WTC11 (cell line): ENCODE measurements around the gene DPP10. TPM values are rescaled to one million over a fixed set of nuclear protein-coding genes. Genes with fewer than 3 reads are reported as not detected.

ENCODE experiments used
- ATAC-seq: fragments of 200-7000 bp; cut with Tn5 transposase; 2 replicates; pipeline ENCODE4 v1.10.0; 2021; ENCODE audit warnings: mild to moderate bottlenecking, moderate library complexity
- CTCF ChIA-PET: fragments of 300-600 bp; sonication (Branson Sonifier 250); formaldehyde crosslinking; loops from one replicate; lab custom pipeline; 2021; ENCODE audit warnings: antibody characterized with exemption; lab: Charles Lee
- POLR2A ChIA-PET: fragments of 350-600 bp; sonication (Branson Sonifier 250); formaldehyde crosslinking; loops from one replicate; lab custom pipeline; 2021; ENCODE audit warnings: antibody characterized with exemption; lab: Charles Lee
- DNase-seq: peaks from one replicate; pipeline ENCODE4 v3.0.0; 2021; ENCODE audit warnings: low spot score
- H3K27ac Mint-ChIP-seq: 2 replicates; pipeline ENCODE4 v1.8.0; 2021; ENCODE audit warnings: mixed read lengths
- H3K27me3 Mint-ChIP-seq: 2 replicates; pipeline ENCODE4 v1.8.0; 2021; ENCODE audit warnings: low read depth, mild to moderate bottlenecking, moderate library complexity, mixed read lengths
- H3K36me3 Mint-ChIP-seq: 2 replicates; pipeline ENCODE4 v1.8.0; 2021; ENCODE audit warnings: mixed read lengths
- H3K4me1 Mint-ChIP-seq: 2 replicates; pipeline ENCODE4 v1.8.0; 2022; ENCODE audit warnings: mixed read lengths
- H3K4me3 Mint-ChIP-seq: 2 replicates; pipeline ENCODE4 v1.8.0; 2021; ENCODE audit warnings: mild to moderate bottlenecking, moderate library complexity, mixed read lengths
- H3K9me3 Mint-ChIP-seq: 2 replicates; pipeline ENCODE4 v1.8.0; 2021; ENCODE audit warnings: mixed read lengths
- CBFB ChIP-seq: sonication (generic); formaldehyde crosslinking; IDR thresholded peaks from 2 replicates; pipeline ENCODE4 v1.8.1; 2022; ENCODE audit warnings: mild to moderate bottlenecking, low read depth, missing genetic modification reagents
- CREB1 ChIP-seq: sonication (generic); formaldehyde crosslinking; IDR thresholded peaks from 2 replicates; pipeline ENCODE4 v1.8.0; 2023; ENCODE audit warnings: mild to moderate bottlenecking, missing genetic modification reagents
- HMGA2 ChIP-seq: fragments of 250-450 bp; sonication (Bioruptor Pico); IDR thresholded peaks from 2 replicates; pipeline ENCODE4 v1.4.0; 2021; ENCODE audit warnings: mild to moderate bottlenecking, moderate library complexity
- MYBL2 ChIP-seq: sonication (generic); formaldehyde crosslinking; IDR thresholded peaks from 2 replicates; pipeline ENCODE4 v1.8.1; 2023; ENCODE audit warnings: mild to moderate bottlenecking, moderate library complexity, missing genetic modification reagents
- OVOL2 ChIP-seq: fragments of 250-450 bp; sonication (Bioruptor Pico); IDR thresholded peaks from 2 replicates; pipeline ENCODE4 v1.9.0; 2021; ENCODE audit warnings: mild to moderate bottlenecking, borderline replicate concordance
- PRRX2 ChIP-seq: fragments of 250-450 bp; sonication (Bioruptor Pico); IDR thresholded peaks from 2 replicates; pipeline ENCODE4 v1.8.0; 2021; ENCODE audit warnings: mild to moderate bottlenecking
- SMAD3 ChIP-seq: sonication (generic); formaldehyde crosslinking; IDR thresholded peaks from 2 replicates; pipeline ENCODE4 v1.8.0; 2022; ENCODE audit warnings: missing genetic modification reagents, mild to moderate bottlenecking, borderline replicate concordance
- SMAD4 ChIP-seq: sonication (generic); formaldehyde crosslinking; IDR thresholded peaks from 2 replicates; pipeline ENCODE4 v1.8.0; 2022; ENCODE audit warnings: mild to moderate bottlenecking, missing genetic modification reagents
- TCF7 ChIP-seq: sonication (generic); formaldehyde crosslinking; IDR thresholded peaks from 2 replicates; pipeline ENCODE4 v1.8.0; 2022; ENCODE audit warnings: mild to moderate bottlenecking, low read depth, missing genetic modification reagents, moderate library complexity
- TEAD1 ChIP-seq: sonication (generic); formaldehyde crosslinking; IDR thresholded peaks from 2 replicates; pipeline ENCODE4 v1.8.0; 2022; ENCODE audit warnings: mild to moderate bottlenecking, missing genetic modification reagents
- ZBTB21 ChIP-seq: sonication (generic); formaldehyde crosslinking; IDR thresholded peaks from 2 replicates; pipeline ENCODE4 v1.8.1; 2023; ENCODE audit warnings: mild to moderate bottlenecking, missing genetic modification reagents, borderline replicate concordance
- ZNF232 ChIP-seq: sonication (generic); formaldehyde crosslinking; IDR thresholded peaks from 2 replicates; pipeline ENCODE4 v1.8.0; 2022; ENCODE audit warnings: mild to moderate bottlenecking, missing genetic modification reagents
- ZNF263 ChIP-seq: sonication (generic); formaldehyde crosslinking; IDR thresholded peaks from 2 replicates; pipeline ENCODE4 v1.8.1; 2022; ENCODE audit warnings: low read depth, mild to moderate bottlenecking, moderate library complexity, missing genetic modification reagents
- total RNA-seq: library from RNA; stranded (reverse); gene quantifications from 3 replicates; pipeline ENCODE4 v1.2.3, GENCODE V29; 2021
- TF ChIP-seq, protein P1 (sequence below): sonication (generic); formaldehyde crosslinking; IDR thresholded peaks from 2 replicates; pipeline ENCODE4 v1.8.1; 2022; ENCODE audit warnings: mild to moderate bottlenecking, moderate library complexity, missing genetic modification reagents
- TF ChIP-seq, protein P2 (sequence below): fragments of 250-450 bp; sonication (Bioruptor Pico); IDR thresholded peaks from 2 replicates; pipeline ENCODE4 v1.9.0; 2021; ENCODE audit warnings: mild to moderate bottlenecking, borderline replicate concordance
- TF ChIP-seq, protein P3 (sequence below): fragments of 250-450 bp; sonication (Bioruptor Pico); IDR thresholded peaks from 2 replicates; pipeline ENCODE4 v1.8.0; 2021; ENCODE audit warnings: mild to moderate bottlenecking
- TF ChIP-seq, protein P4 (sequence below): sonication (generic); formaldehyde crosslinking; IDR thresholded peaks from 2 replicates; pipeline ENCODE4 v1.8.1; 2022; ENCODE audit warnings: missing genetic modification reagents, borderline replicate concordance
- TF ChIP-seq, protein P5 (sequence below): sonication (generic); formaldehyde crosslinking; IDR thresholded peaks from 2 replicates; pipeline ENCODE4 v1.8.0; 2023; ENCODE audit warnings: missing genetic modification reagents
- TF ChIP-seq, protein P6 (sequence below): sonication (generic); formaldehyde crosslinking; conservative IDR thresholded peaks from 2 replicates; pipeline ENCODE4 v1.8.1; 2023; ENCODE audit warnings: mild to moderate bottlenecking, low read depth, missing genetic modification reagents, moderate library complexity
- TF ChIP-seq, protein P7 (sequence below): sonication (generic); formaldehyde crosslinking; IDR thresholded peaks from 2 replicates; pipeline ENCODE4 v1.8.1; 2023; ENCODE audit warnings: mild to moderate bottlenecking, missing genetic modification reagents, moderate library complexity

The DPP10 gene
- total RNA-seq, 1 experiment from 2014 or later = 4.0 TPM

DNA sequence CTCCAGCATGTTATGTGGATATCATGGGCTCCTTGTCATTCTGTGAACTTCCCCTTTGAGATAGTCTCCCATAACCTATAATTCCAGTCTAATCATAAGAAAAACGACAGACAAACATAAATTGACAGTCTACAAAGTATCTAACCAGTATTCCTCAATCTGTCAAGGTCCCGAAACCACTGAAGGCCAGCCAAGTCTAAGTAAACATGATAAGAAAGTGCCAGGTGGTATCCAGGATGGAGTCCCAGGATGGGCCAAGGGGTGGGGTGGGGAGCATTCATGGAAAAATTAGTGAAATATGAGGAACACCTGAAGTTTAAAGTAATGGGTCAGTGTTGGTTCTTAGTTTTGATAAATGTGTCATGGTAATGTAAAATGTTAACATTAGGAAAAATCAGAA lies 355.5 kb downstream of the DPP10 start:
- H3K9me3 Mint-ChIP-seq = peaks cover 61% of the 10 kb centered on the region
- H3K36me3 Mint-ChIP-seq = peaks cover 11% of the 10 kb centered on the region
- ATAC-seq = no peak

DNA sequence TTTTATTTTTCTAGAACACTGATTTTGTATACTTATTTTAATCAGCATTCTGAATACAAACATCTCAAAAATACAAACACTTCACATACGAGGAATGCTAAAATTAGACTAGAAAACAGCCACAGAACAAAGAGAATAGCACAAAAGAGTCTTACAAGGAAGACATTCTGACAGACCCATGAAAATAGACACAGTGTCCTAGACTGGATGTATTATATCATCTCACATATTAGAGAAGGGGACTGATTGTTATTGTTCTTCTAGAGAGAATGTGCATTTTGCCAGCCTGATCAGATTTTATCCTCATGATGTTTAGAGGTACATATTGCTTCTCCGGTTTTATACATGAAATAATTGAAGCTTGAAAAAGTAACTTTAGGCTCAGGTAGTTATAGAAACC lies 357.9 kb downstream of the DPP10 start:
- ATAC-seq (no peak), DNase-seq (no peak)
- Mint-ChIP-seq H3K27ac (no peak overlapping the region), H3K4me1 (no peaks in the 10 kb centered on the region), H3K27me3 (no peaks in the 10 kb centered on the region), H3K36me3 (peaks cover 33% of the 10 kb centered on the region), H3K4me3 (no peak overlapping the region), H3K9me3 (peaks cover 72% of the 10 kb centered on the region)
- ChIA-PET CTCF (no interaction called here), POLR2A (no interaction called here)
- TF ChIP-seq, protein P1, sequence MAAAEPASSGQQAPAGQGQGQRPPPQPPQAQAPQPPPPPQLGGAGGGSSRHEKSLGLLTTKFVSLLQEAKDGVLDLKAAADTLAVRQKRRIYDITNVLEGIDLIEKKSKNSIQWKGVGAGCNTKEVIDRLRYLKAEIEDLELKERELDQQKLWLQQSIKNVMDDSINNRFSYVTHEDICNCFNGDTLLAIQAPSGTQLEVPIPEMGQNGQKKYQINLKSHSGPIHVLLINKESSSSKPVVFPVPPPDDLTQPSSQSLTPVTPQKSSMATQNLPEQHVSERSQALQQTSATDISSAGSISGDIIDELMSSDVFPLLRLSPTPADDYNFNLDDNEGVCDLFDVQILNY (CRISPR knock-in tag) = no peak
- TF ChIP-seq ZNF232 (CRISPR knock-in tag) = no peak
- no peak for TF ChIP-seq ZBTB21 (CRISPR knock-in tag)
- TF ChIP-seq, protein P2, sequence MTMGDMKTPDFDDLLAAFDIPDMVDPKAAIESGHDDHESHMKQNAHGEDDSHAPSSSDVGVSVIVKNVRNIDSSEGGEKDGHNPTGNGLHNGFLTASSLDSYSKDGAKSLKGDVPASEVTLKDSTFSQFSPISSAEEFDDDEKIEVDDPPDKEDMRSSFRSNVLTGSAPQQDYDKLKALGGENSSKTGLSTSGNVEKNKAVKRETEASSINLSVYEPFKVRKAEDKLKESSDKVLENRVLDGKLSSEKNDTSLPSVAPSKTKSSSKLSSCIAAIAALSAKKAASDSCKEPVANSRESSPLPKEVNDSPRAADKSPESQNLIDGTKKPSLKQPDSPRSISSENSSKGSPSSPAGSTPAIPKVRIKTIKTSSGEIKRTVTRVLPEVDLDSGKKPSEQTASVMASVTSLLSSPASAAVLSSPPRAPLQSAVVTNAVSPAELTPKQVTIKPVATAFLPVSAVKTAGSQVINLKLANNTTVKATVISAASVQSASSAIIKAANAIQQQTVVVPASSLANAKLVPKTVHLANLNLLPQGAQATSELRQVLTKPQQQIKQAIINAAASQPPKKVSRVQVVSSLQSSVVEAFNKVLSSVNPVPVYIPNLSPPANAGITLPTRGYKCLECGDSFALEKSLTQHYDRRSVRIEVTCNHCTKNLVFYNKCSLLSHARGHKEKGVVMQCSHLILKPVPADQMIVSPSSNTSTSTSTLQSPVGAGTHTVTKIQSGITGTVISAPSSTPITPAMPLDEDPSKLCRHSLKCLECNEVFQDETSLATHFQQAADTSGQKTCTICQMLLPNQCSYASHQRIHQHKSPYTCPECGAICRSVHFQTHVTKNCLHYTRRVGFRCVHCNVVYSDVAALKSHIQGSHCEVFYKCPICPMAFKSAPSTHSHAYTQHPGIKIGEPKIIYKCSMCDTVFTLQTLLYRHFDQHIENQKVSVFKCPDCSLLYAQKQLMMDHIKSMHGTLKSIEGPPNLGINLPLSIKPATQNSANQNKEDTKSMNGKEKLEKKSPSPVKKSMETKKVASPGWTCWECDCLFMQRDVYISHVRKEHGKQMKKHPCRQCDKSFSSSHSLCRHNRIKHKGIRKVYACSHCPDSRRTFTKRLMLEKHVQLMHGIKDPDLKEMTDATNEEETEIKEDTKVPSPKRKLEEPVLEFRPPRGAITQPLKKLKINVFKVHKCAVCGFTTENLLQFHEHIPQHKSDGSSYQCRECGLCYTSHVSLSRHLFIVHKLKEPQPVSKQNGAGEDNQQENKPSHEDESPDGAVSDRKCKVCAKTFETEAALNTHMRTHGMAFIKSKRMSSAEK (CRISPR knock-in tag) = no peak
- TF ChIP-seq, protein P3, sequence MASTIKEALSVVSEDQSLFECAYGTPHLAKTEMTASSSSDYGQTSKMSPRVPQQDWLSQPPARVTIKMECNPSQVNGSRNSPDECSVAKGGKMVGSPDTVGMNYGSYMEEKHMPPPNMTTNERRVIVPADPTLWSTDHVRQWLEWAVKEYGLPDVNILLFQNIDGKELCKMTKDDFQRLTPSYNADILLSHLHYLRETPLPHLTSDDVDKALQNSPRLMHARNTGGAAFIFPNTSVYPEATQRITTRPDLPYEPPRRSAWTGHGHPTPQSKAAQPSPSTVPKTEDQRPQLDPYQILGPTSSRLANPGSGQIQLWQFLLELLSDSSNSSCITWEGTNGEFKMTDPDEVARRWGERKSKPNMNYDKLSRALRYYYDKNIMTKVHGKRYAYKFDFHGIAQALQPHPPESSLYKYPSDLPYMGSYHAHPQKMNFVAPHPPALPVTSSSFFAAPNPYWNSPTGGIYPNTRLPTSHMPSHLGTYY (CRISPR knock-in tag) = no peak
- TF ChIP-seq TCF7 = no peak
- no peak for TF ChIP-seq OVOL2
- no peak for TF ChIP-seq ZNF263
- no peak for TF ChIP-seq TEAD1
- TF ChIP-seq, protein P4, sequence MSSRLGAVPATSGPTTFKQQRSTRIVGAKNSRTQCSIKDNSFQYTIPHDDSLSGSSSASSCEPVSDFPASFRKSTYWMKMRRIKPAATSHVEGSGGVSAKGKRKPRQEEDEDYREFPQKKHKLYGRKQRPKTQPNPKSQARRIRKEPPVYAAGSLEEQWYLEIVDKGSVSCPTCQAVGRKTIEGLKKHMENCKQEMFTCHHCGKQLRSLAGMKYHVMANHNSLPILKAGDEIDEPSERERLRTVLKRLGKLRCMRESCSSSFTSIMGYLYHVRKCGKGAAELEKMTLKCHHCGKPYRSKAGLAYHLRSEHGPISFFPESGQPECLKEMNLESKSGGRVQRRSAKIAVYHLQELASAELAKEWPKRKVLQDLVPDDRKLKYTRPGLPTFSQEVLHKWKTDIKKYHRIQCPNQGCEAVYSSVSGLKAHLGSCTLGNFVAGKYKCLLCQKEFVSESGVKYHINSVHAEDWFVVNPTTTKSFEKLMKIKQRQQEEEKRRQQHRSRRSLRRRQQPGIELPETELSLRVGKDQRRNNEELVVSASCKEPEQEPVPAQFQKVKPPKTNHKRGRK (CRISPR knock-in tag) = no peak
- no peak for TF ChIP-seq CREB1 (CRISPR knock-in tag)
- TF ChIP-seq PRRX2 (CRISPR knock-in tag) = no peak
- no peak for TF ChIP-seq SMAD4 (CRISPR knock-in tag)
- no peak for TF ChIP-seq HMGA2 (CRISPR knock-in tag)

More for the DNA sequence above, 355.5 kb downstream of the DPP10 start:
- TF ChIP-seq SMAD3 = no peak
- TF ChIP-seq, protein P5, sequence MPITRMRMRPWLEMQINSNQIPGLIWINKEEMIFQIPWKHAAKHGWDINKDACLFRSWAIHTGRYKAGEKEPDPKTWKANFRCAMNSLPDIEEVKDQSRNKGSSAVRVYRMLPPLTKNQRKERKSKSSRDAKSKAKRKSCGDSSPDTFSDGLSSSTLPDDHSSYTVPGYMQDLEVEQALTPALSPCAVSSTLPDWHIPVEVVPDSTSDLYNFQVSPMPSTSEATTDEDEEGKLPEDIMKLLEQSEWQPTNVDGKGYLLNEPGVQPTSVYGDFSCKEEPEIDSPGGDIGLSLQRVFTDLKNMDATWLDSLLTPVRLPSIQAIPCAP (CRISPR knock-in tag) = no peak
- no peak for TF ChIP-seq CBFB (CRISPR knock-in tag)
- TF ChIP-seq TEAD1 = no peak
- TF ChIP-seq, protein P6, sequence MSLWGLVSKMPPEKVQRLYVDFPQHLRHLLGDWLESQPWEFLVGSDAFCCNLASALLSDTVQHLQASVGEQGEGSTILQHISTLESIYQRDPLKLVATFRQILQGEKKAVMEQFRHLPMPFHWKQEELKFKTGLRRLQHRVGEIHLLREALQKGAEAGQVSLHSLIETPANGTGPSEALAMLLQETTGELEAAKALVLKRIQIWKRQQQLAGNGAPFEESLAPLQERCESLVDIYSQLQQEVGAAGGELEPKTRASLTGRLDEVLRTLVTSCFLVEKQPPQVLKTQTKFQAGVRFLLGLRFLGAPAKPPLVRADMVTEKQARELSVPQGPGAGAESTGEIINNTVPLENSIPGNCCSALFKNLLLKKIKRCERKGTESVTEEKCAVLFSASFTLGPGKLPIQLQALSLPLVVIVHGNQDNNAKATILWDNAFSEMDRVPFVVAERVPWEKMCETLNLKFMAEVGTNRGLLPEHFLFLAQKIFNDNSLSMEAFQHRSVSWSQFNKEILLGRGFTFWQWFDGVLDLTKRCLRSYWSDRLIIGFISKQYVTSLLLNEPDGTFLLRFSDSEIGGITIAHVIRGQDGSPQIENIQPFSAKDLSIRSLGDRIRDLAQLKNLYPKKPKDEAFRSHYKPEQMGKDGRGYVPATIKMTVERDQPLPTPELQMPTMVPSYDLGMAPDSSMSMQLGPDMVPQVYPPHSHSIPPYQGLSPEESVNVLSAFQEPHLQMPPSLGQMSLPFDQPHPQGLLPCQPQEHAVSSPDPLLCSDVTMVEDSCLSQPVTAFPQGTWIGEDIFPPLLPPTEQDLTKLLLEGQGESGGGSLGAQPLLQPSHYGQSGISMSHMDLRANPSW = no peak
- TF ChIP-seq, protein P7, sequence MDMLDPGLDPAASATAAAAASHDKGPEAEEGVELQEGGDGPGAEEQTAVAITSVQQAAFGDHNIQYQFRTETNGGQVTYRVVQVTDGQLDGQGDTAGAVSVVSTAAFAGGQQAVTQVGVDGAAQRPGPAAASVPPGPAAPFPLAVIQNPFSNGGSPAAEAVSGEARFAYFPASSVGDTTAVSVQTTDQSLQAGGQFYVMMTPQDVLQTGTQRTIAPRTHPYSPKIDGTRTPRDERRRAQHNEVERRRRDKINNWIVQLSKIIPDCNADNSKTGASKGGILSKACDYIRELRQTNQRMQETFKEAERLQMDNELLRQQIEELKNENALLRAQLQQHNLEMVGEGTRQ (CRISPR knock-in tag) = no peak
- TF ChIP-seq MYBL2 (CRISPR knock-in tag) = no peak
- TF ChIP-seq, all 79 proteins: peak for 0
- Mint-ChIP-seq H3K4me3 (no peak overlapping the region), H3K27me3 (no peaks in the 10 kb centered on the region), H3K27ac (no peak overlapping the region), H3K4me1 (no peaks in the 10 kb centered on the region)
- ChIA-PET CTCF (no interaction called here), POLR2A (no interaction called here)
- no peak for DNase-seq
